ENCODE measurements around the gene TMEM72.

DNA sequence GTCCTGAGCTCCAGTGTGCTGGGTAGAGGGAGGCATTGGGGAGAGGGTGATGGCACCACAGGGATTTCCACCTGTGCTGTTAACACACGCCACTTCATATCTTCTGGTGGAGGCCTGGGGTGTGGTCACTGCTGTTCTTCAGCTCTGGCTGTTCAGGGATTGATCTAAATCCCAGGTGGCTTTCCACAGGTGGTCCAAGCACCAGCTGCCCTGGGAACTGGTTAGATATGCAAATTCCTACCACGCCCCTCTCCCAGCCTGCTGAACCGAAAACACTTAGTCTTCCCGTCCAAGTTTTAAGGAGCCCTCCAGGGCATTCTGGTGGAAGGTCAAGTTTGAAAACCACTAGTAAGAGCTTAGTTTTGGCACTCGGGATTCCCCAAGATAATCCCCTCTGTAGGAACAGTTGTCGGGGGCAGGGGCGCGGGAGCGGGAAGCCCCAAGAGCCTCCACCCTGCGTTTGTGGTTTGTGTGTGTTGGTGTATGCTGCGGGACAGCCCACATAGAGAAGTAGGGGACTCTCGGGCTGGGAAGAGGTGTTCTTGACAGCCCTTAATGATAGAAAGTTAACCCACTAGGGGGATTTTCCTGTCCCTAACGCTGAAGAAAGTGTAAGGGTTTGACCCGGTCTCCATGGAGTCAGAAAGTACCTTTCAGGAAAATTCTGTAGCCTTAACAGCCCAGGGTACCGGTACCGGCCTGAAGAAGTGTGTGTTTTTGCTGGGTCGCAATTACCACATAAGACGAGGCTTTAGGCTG lies 62.4 kb downstream of the TMEM72 start:
- TF ChIP-seq GATA3 (IDR thresholded peaks at IDR 0.05; ENCODE audit: low read depth, low read length) = no peak
- no peak for TF ChIP-seq GATA2 (IDR thresholded peaks at IDR 0.05; ENCODE audit: low read depth, low read length)

Measured in SH-SY5Y (cell line).